OCI-LY7 (cell line): ENCODE results near the gene TEX14.

Source experiments
- EZH2phosphoT487 ChIP-seq: fragments of 200-600 bp; sonication (generic); IDR thresholded peaks from 2 replicates; pipeline ENCODE4 v1.6.1; 2018; ENCODE audit warnings: low read depth, borderline replicate concordance, mild to moderate bottlenecking, mixed run types, antibody characterized with exemption, low read length, moderate library complexity, mixed read lengths
- TF ChIP-seq, protein P1 (sequence below): fragments of 200-600 bp; sonication (generic); conservative IDR thresholded peaks from 2 replicates; pipeline ENCODE4 v1.5.1; 2014; ENCODE audit warnings: mild to moderate bottlenecking, antibody characterized with exemption, low read length, moderate library complexity, mixed read lengths

DNA sequence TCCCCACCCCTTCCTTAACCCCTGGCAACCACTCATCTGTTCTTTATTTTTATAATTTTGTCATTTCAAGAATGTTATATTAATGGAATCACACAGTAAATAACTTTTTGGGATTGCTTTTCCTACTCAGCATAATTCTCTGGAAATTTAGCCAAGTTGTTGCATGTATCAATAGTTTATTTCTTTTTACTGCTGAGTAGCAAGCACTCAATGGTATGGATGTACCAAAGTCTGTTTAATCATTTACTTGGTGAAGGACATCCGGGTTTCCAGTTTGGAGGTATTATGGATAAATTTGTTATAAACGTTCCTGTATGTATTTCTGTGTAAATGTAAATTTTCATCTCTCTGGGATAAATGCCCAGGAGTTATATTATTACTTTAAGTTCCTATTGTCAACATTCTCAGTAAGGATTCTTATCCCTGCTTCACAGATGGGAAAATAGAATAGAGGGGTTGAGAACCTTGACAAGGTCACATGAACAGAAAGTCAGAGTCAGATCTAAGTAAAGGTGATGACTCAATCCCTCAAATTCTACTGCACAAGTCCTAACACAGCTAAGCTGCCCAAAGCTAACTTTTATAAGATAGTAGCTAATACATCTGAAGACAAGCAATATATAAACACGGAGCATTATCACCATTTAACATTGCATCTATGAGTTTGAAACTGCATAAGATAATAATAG, 115.0 kb downstream of the TEX14 start:
- TF ChIP-seq, protein P1, sequence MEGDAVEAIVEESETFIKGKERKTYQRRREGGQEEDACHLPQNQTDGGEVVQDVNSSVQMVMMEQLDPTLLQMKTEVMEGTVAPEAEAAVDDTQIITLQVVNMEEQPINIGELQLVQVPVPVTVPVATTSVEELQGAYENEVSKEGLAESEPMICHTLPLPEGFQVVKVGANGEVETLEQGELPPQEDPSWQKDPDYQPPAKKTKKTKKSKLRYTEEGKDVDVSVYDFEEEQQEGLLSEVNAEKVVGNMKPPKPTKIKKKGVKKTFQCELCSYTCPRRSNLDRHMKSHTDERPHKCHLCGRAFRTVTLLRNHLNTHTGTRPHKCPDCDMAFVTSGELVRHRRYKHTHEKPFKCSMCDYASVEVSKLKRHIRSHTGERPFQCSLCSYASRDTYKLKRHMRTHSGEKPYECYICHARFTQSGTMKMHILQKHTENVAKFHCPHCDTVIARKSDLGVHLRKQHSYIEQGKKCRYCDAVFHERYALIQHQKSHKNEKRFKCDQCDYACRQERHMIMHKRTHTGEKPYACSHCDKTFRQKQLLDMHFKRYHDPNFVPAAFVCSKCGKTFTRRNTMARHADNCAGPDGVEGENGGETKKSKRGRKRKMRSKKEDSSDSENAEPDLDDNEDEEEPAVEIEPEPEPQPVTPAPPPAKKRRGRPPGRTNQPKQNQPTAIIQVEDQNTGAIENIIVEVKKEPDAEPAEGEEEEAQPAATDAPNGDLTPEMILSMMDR, result no peak
- no peak for TF ChIP-seq EZH2phosphoT487
